Measurements from ENCODE around the gene C6orf120. TPM values are rescaled to one million over a fixed set of nuclear protein-coding genes. Genes with fewer than 3 reads are reported as not detected.

The C6orf120 gene
- polyA plus RNA-seq, 1 donor (not counting 4 experiments of a cell fraction or from before 2014, with no cell fraction given): 18.1 TPM

DNA sequence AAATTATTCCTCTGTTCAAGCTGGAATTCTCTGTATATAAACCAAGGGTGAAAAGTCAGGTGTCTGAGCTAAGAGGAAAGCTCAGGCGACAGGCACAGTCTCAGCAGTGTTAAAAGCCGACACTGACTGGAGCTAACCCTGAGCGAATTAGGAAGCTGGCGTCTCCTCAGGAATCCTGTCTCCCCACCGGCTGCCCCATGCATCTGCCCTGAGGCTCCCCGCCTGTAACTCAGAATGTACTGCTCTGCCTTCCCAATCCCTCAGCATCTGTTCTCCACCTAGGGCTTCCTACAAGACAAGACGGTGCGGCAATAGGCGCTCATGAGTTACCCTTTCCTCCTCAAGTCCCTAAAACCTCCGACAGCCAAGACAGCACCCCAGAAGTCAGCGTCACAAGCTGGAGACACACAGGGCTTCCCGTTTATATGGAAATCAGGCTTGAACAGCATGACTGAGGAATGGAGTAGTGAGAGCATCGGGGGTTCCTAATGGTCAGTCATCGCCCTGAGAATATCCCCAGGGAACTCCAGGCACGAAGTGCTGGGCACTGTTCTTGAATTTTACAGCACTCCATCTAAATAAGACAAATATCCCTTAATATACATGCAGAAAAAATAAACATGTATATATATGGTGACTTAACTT, 33.6 kb upstream of the C6orf120 start:
- no peaks in the 10 kb centered on the region for H3K4me1 ChIP-seq (ENCODE audit: control insufficient read depth, extremely low read depth, insufficient read depth, low read length)
- no peaks in the 10 kb centered on the region for H3K79me2 ChIP-seq (ENCODE audit: control insufficient read depth, insufficient read depth, low read length)
- H3K9me1 ChIP-seq (ENCODE audit: control insufficient read depth, extremely low read depth, insufficient read depth, low read length): no peaks in the 10 kb centered on the region
- H3K4me3 ChIP-seq (ENCODE audit: control insufficient read depth in 2 of 3, extremely low read depth in 1 of 3, insufficient read depth in 2 of 3, low read depth in 1 of 3, low read length in 3 of 3): no peak overlapping the region
- no peak overlapping the region for H3K4me2 ChIP-seq (ENCODE audit: control insufficient read depth, extremely low read depth, insufficient read depth, low read depth, low read length)
- FAIRE-seq (no peak), DNase-seq (ENCODE audit: low read depth, low spot score) (no peak)
- no peaks in the 10 kb centered on the region for H3K9me3 ChIP-seq (ENCODE audit: control insufficient read depth, low read depth, low read length)
- H3K27ac ChIP-seq (ENCODE audit: control insufficient read depth, insufficient read depth, low read length): no peak overlapping the region
- no peak overlapping the region for H3K9ac ChIP-seq (ENCODE audit: control insufficient read depth, extremely low read depth, insufficient read depth, low read length)
- H2AFZ ChIP-seq (ENCODE audit: control insufficient read depth, low read length): no peak overlapping the region
- no peak for TF ChIP-seq EZH2 (IDR thresholded peaks at IDR 0.05; ENCODE audit: low read length)
- TF ChIP-seq, protein P1, sequence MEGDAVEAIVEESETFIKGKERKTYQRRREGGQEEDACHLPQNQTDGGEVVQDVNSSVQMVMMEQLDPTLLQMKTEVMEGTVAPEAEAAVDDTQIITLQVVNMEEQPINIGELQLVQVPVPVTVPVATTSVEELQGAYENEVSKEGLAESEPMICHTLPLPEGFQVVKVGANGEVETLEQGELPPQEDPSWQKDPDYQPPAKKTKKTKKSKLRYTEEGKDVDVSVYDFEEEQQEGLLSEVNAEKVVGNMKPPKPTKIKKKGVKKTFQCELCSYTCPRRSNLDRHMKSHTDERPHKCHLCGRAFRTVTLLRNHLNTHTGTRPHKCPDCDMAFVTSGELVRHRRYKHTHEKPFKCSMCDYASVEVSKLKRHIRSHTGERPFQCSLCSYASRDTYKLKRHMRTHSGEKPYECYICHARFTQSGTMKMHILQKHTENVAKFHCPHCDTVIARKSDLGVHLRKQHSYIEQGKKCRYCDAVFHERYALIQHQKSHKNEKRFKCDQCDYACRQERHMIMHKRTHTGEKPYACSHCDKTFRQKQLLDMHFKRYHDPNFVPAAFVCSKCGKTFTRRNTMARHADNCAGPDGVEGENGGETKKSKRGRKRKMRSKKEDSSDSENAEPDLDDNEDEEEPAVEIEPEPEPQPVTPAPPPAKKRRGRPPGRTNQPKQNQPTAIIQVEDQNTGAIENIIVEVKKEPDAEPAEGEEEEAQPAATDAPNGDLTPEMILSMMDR (optimal IDR thresholded peaks at IDR 0.05 in 1 of 3, IDR thresholded peaks at IDR 0.05 in 1 of 3, conservative IDR thresholded peaks at IDR 0.05 in 1 of 3; ENCODE audit: extremely low read depth in 1 of 3, insufficient read depth in 2 of 3, low read length in 3 of 3): no peak
- dilution Hi-C loops (cut with MboI; ENCODE audit: extremely low pct_ligation_motif_present, low sequenced_read_pairs): no loop called here
- no peaks in the 10 kb centered on the region for H3K27me3 ChIP-seq (ENCODE audit: control insufficient read depth, extremely low read depth, insufficient read depth, low read length)
- peaks cover 13 to 16% of the 10 kb centered on the region in 2 experiments for H3K36me3 ChIP-seq (ENCODE audit: control insufficient read depth in 2 of 2, extremely low read depth in 1 of 2, insufficient read depth in 2 of 2, low read length in 2 of 2)
- H4K20me1 ChIP-seq (ENCODE audit: control insufficient read depth, extremely low read depth, insufficient read depth, low read length): no peaks in the 10 kb centered on the region

DNA sequence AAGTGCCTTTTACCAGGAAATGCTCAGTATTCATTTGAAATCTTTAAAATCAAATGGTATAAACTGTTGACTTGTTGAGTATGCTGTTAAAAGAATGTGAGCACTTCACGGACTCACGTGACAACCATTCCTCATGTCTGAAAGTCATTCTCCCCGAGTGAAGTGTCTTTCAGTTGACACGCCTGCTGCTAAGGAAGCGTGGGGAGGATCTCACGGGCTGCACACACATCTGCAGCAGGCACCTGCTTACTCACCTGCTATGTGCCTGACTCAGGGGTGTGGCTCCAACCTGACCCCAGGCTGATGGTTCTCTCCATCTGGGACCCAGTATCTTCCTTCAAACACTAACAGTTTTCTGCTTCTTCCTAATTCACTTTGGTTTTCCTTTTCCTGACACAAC, 32.8 kb upstream of the C6orf120 start:
- H3K4me2 ChIP-seq (ENCODE audit: control insufficient read depth, extremely low read depth, insufficient read depth, low read depth, low read length): no peak overlapping the region
- no peak for TF ChIP-seq EZH2 (IDR thresholded peaks at IDR 0.05; ENCODE audit: low read length)
- TF ChIP-seq, protein P1 (optimal IDR thresholded peaks at IDR 0.05 in 1 of 3, IDR thresholded peaks at IDR 0.05 in 1 of 3, conservative IDR thresholded peaks at IDR 0.05 in 1 of 3; ENCODE audit: extremely low read depth in 1 of 3, insufficient read depth in 2 of 3, low read length in 3 of 3): no peak
- H3K9me3 ChIP-seq (ENCODE audit: control insufficient read depth, low read depth, low read length): no peaks in the 10 kb centered on the region
- DNase-seq (ENCODE audit: low read depth, low spot score) (no peak), FAIRE-seq (no peak)
- H4K20me1 ChIP-seq (ENCODE audit: control insufficient read depth, extremely low read depth, insufficient read depth, low read length): no peaks in the 10 kb centered on the region
- H3K4me1 ChIP-seq (ENCODE audit: control insufficient read depth, extremely low read depth, insufficient read depth, low read length): no peaks in the 10 kb centered on the region
- H3K27ac ChIP-seq (ENCODE audit: control insufficient read depth, insufficient read depth, low read length): no peak overlapping the region
- no peak overlapping the region for H2AFZ ChIP-seq (ENCODE audit: control insufficient read depth, low read length)
- no peaks in the 10 kb centered on the region for H3K27me3 ChIP-seq (ENCODE audit: control insufficient read depth, extremely low read depth, insufficient read depth, low read length)
- H3K36me3 ChIP-seq (ENCODE audit: control insufficient read depth in 2 of 2, extremely low read depth in 1 of 2, insufficient read depth in 2 of 2, low read length in 2 of 2): peaks cover 6 to 12% of the 10 kb centered on the region in 2 experiments
- H3K9me1 ChIP-seq (ENCODE audit: control insufficient read depth, extremely low read depth, insufficient read depth, low read length): no peaks in the 10 kb centered on the region
- no peak overlapping the region for H3K9ac ChIP-seq (ENCODE audit: control insufficient read depth, extremely low read depth, insufficient read depth, low read length)
- no peaks in the 10 kb centered on the region for H3K79me2 ChIP-seq (ENCODE audit: control insufficient read depth, insufficient read depth, low read length)
- H3K4me3 ChIP-seq (ENCODE audit: control insufficient read depth in 2 of 3, extremely low read depth in 1 of 3, insufficient read depth in 2 of 3, low read depth in 1 of 3, low read length in 3 of 3): no peak overlapping the region
- dilution Hi-C loops (cut with MboI; ENCODE audit: extremely low pct_ligation_motif_present, low sequenced_read_pairs): no loop called here
